ENCODE measurements around the gene ENPP4. TPM values are rescaled to one million over a fixed set of nuclear protein-coding genes. Genes with fewer than 3 reads are reported as not detected.
"Not testable (repeated sequence)": the region's sequence is repeated elsewhere in the genome, so short reads cannot be mapped to it uniquely, and the experiment has no call there.

ENPP4 gene
- total RNA-seq, 4 donors from 2014 or later, result 0.30 to 4.8 (median 2.0) TPM

DNA sequence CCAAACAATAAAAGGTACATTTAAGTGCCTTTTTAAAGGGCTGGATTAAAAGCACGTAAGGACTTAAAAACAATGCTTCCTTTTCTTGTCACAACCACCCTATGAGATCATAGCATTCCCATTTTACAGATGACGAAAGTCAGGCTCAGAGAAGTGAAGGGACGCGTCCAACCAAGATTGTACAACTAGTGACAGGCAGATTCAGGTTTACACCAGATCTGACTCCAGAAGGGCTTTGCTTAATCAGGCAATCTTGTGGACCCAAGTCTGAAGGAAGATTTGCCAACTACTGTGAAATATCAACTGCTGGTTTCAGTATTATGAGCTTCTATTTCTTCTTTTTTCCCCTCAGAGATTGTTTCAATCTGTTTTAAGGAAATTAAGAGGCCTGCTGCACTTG, 877 bp downstream of the ENPP4 start:
- peaks cover 0 to 31% (median 6%) of the 10 kb centered on the region in 3 donors for H3K4me1 ChIP-seq
- peak overlapping the region; percentile 40 to 77 (median 73) for H3K4me3 ChIP-seq
- no peaks in the 10 kb centered on the region for H3K9me3 ChIP-seq
- H3K27ac ChIP-seq, result peak overlapping the region in 2 of 4 donors; percentile 71 to 76
- peaks cover 0 to 13% (median 0%) of the 10 kb centered on the region in 4 donors for H3K27me3 ChIP-seq
- TF ChIP-seq POLR2A (IDR thresholded peaks at IDR 0.05), result no peak
- TF ChIP-seq, protein P1, sequence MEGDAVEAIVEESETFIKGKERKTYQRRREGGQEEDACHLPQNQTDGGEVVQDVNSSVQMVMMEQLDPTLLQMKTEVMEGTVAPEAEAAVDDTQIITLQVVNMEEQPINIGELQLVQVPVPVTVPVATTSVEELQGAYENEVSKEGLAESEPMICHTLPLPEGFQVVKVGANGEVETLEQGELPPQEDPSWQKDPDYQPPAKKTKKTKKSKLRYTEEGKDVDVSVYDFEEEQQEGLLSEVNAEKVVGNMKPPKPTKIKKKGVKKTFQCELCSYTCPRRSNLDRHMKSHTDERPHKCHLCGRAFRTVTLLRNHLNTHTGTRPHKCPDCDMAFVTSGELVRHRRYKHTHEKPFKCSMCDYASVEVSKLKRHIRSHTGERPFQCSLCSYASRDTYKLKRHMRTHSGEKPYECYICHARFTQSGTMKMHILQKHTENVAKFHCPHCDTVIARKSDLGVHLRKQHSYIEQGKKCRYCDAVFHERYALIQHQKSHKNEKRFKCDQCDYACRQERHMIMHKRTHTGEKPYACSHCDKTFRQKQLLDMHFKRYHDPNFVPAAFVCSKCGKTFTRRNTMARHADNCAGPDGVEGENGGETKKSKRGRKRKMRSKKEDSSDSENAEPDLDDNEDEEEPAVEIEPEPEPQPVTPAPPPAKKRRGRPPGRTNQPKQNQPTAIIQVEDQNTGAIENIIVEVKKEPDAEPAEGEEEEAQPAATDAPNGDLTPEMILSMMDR (IDR thresholded peaks at IDR 0.05), result no peak
- intact Hi-C loops (cut with DNase I), result no loop called here
- H3K36me3 ChIP-seq, result no peaks in the 10 kb centered on the region
- 46 to 53% methylated on average over 4 of the region's 4 CpGs for WGBS, 2 donors
- no peak for DNase-seq

DNA sequence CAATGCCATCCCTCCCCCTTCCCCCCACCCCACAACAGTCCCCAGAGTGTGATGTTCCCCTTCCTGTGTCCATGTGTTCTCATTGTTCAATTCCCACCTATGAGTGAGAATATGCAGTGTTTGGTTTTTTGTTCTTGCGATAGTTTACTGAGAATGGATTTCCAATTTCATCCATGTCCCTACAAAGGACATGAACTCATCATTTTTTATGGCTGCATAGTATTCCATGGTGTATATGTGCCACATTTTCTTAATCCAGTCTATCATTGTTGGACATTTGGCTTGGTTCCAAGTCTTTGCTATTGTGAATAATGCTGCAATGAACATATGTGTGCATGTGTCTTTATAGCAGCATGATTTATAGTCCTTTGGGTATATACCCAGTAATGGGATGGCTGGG, 1.5 kb downstream of the ENPP4 start:
- H3K9me3 ChIP-seq; H3K27ac ChIP-seq; DNase-seq; H3K36me3 ChIP-seq; H3K4me3 ChIP-seq; intact Hi-C loops (cut with DNase I): not testable (repeated sequence)
- peaks cover 0 to 31% (median 6%) of the 10 kb centered on the region in 3 donors for H3K4me1 ChIP-seq
- peaks cover 0 to 13% (median 0%) of the 10 kb centered on the region in 4 donors for H3K27me3 ChIP-seq
- WGBS, 2 donors, result 91 to 100% methylated on average over 1 of the region's 1 CpG

DNA sequence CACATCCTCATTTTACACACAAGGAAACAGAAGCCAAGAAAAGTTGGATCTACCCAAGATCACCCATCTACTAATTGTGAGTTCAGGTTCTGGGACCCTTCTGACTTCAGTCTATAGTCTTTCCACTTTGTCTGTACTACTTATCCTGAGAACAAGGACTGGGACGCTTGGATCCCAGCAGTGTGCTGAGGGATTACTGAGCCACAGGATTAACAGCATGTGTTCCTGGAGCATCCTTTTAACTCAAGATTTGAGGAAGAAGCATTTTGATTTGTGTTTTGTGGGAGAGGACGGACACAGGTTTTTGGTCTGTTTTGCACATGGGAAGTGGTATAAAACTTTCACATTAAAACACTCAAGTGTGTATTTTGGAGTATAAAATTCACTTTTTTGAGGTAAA, 4.4 kb downstream of the ENPP4 start:
- H3K36me3 ChIP-seq, result no peaks in the 10 kb centered on the region
- no peaks in the 10 kb centered on the region for H3K9me3 ChIP-seq
- peaks cover 0 to 18% (median 3%) of the 10 kb centered on the region in 3 donors for H3K4me1 ChIP-seq
- no peak for DNase-seq
- no peak for TF ChIP-seq POLR2A (IDR thresholded peaks at IDR 0.05)
- intact Hi-C loops (cut with DNase I), result no loop called here
- H3K27me3 ChIP-seq, result peaks cover 0 to 10% (median 0%) of the 10 kb centered on the region in 4 donors
- H3K4me3 ChIP-seq, result no peak overlapping the region
- WGBS, 2 donors, result 84 to 93% methylated on average over 2 of the region's 2 CpGs
- no peak overlapping the region for H3K27ac ChIP-seq

DNA sequence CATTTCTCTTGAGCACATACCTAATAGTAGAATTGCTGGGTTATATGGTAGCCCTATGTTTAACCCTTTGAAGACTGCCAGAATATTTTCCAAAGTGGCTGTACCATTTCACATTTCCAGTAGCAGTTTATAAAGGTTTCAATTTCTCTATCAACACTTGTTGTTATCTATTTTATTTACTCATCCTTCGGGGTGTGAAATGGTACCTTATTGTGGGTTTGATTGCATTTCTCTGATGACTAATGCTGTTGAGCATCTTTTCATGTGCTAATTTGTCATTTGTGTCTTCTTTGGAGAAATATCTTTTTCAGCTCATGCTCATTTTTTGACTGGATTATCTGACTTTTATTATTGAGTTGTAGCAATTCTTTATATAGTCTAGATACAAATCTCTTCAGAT, 5.4 kb downstream of the ENPP4 start:
- peaks cover 0 to 4% (median 0%) of the 10 kb centered on the region in 4 donors for H3K27me3 ChIP-seq
- no peak overlapping the region for H3K27ac ChIP-seq
- intact Hi-C loops (cut with DNase I), result no loop called here
- H3K4me3 ChIP-seq, result no peak overlapping the region
- no peaks in the 10 kb centered on the region for H3K36me3 ChIP-seq
- no peak for TF ChIP-seq POLR2A (IDR thresholded peaks at IDR 0.05)
- TF ChIP-seq, protein P1 (IDR thresholded peaks at IDR 0.05), result no peak
- H3K4me1 ChIP-seq, result peaks cover 0 to 8% (median 0%) of the 10 kb centered on the region in 3 donors
- no peak for DNase-seq
- no peaks in the 10 kb centered on the region for H3K9me3 ChIP-seq
- 43 to 74% methylated on average over 1 of the region's 1 CpG for WGBS, 2 donors

DNA sequence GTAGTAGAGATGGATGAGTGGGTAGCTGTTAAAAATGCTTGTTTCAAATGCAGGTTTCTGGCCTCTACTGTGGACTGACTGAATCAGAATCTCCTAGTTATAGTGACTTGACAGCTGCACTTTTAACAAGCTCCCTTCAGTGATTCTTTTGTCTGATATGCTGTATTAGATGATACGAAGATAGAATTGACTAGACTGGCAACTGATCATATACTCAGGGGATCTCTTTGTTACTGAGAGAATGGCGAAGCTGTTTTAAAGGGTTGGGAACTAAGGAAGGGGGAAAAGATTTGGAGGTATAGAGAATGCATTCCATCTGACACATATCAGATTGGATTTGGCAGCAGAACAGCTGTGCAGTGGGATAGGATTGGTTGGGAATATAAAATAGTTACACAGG, 7.0 kb downstream of the ENPP4 start:
- TF ChIP-seq POLR2A (IDR thresholded peaks at IDR 0.05), result no peak
- TF ChIP-seq, protein P1 (IDR thresholded peaks at IDR 0.05), result no peak
- H3K9me3 ChIP-seq, result no peaks in the 10 kb centered on the region
- no peak overlapping the region for H3K27ac ChIP-seq
- no peak for DNase-seq
- 83 to 85% methylated on average over 2 of the region's 2 CpGs for WGBS, 2 donors
- intact Hi-C loops (cut with DNase I), result no loop called here
- H3K27me3 ChIP-seq, result no peaks in the 10 kb centered on the region
- H3K4me1 ChIP-seq, result no peaks in the 10 kb centered on the region
- no peak overlapping the region for H3K4me3 ChIP-seq
- H3K36me3 ChIP-seq, result no peaks in the 10 kb centered on the region

DNA sequence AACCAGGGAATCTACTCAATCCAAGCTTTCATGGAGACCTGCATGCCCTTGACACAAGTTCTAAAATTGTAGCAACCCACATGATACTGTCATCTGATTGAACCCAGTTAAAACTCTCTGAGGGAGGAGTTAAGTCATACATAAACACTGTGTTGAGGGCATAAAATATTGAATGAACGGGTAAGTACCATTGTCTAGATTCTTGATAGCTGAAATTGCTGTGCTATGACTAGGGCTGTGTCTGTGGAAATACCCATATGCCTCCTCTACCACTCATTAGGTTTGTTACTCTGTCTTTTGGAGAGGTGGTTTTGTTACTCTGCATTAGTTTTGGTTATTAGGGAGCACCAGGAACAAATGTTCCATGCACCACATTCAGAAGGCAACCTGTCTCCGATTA, 7.6 kb downstream of the ENPP4 start:
- TF ChIP-seq POLR2A (IDR thresholded peaks at IDR 0.05), result no peak
- TF ChIP-seq, protein P1 (IDR thresholded peaks at IDR 0.05), result no peak
- 77 to 81% methylated on average over 2 of the region's 2 CpGs for WGBS, 2 donors
- Histone ChIP-seq H3K4me3 (no peak overlapping the region), H3K36me3 (no peaks in the 10 kb centered on the region), H3K27me3 (no peaks in the 10 kb centered on the region), H3K27ac (no peak overlapping the region), H3K9me3 (no peaks in the 10 kb centered on the region), H3K4me1 (no peaks in the 10 kb centered on the region)
- intact Hi-C loops (cut with DNase I), result no loop called here
- DNase-seq, result no peak
